CD4-positive, alpha-beta T cell treated with Interleukin-21 for 1 hour (primary cell): ENCODE data around the gene SLC25A42.

ENCODE experiments used
- DNase-seq: peaks from one replicate; pipeline ENCODE4 v3.0.0-alpha.2; 2020

SLC25A42 gene

GRCh38 chr19:19051478-19052213, 12.1 kb upstream of the SLC25A42 start:
- DNase-seq: no peak

GRCh38 chr19:19052921-19053320, 10.9 kb upstream of the SLC25A42 start:
- no peak for DNase-seq

DNA sequence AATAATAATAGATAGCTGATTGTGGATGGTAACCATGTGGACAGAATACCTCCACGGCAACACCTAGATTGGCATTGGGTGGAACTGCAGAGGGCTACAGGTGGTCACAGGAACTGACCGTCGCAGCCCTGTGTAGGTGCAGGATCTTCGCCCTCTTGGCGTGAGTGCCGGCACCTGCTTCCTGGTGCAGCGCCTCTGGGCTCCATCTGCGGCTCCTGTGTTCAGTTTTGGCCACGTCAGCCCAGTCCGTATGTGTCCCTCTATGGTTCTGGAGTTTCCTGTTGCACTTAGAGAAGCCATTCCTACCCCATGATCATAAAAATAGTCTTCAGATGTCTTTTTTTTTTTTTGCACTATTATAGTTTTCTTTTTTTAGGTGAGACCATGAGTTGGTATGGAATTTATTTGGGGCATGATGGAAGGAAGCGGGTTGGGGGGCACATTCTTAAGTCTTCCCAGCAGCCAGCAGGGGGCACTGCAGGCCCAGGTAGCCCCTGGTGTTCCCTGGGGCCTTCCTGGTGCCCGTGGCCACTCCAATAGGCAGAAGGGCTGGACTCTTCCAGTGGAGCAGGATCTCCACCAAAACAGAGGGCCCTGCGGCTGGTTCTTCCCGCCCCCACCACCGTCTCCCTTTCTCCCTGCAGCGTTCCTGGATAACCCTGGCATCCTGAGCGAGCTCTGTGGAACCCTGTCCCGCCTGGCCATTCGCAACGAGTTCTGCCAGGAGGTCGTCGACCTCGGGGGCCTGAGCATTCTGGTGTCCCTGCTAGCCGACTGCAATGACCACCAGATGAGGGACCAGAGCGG, 10.1 kb upstream of the SLC25A42 start:
- peak; percentile 61 for DNase-seq

- no peak for DNase-seq
Measured at GRCh38 chr19:19054315-19054938, 9.4 kb upstream of the SLC25A42 start.

- no peak for DNase-seq
Measured at GRCh38 chr19:19054939-19055440, 8.8 kb upstream of the SLC25A42 start.

- DNase-seq: no peak
Measured at GRCh38 chr19:19055701-19056100, 8.1 kb upstream of the SLC25A42 start.

- DNase-seq: no peak
Measured at GRCh38 chr19:19056636-19057275, 7.0 kb upstream of the SLC25A42 start.

- DNase-seq: no peak
Measured at GRCh38 chr19:19057317-19057716, 6.5 kb upstream of the SLC25A42 start.

GRCh38 chr19:19057720-19058119, 6.1 kb upstream of the SLC25A42 start:
- no peak for DNase-seq

- no peak for DNase-seq
Measured at GRCh38 chr19:19059018-19059836, 4.6 kb upstream of the SLC25A42 start.

DNA sequence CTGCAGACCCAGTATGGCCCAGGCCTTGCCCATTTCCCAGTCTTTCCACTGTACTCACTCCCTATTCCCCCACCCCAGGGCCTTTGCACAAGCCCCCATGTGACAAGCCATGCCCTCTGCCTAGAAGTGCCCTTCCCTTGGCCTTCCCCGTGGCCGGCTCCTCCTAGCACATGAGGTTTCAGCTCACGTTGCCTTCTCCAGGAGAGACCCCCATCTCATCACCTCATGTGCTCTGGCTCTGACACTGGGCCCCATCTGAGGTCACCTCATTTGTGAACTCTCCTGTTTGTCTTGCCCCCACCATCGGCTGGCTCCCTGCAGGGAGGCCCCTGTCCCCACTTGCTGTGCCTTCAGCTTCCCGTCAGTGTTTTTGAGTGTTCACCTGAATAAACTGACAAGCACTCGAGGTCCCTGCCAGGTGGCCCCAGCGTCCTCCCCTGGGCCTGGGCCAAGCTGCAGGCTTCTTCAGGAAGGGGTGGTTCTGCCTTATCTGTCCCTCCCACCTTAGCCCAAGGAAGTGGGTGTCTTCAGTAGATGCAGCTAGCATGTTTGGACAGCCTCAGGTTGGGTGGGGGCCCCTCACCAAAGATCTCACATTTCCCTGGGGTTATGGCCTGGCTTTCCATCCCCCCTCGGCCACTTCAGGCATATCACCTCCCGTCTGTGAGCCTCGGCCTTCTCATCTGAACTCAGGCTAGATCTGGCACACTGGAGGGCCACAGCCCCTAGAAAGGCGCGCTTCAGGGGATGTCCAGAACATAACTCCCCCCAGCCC, 3.8 kb upstream of the SLC25A42 start:
- DNase-seq: no peak

DNA sequence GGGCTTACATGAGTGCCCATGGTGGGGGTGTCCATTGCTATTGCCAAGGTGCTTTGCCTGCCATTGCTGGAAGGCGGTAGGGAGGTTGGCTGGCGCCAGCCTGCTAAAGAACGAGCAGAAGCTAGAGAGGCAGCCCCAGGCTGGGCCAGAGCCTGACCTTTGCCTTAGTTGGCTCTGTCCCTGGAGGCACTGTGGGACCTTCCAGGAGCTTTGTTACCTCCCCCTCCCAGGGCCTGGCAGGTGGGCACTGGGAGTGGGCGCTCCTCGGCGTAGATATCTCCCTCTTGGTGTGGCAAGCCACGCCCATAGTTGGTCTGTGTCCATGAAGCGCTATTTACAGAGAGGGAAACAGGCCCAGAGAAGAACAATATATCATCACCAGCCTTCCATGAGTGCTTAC, 2.3 kb upstream of the SLC25A42 start:
- DNase-seq: no peak

- no peak for DNase-seq
Measured at GRCh38 chr19:19062454-19063182, 1.2 kb upstream of the SLC25A42 start.

DNA sequence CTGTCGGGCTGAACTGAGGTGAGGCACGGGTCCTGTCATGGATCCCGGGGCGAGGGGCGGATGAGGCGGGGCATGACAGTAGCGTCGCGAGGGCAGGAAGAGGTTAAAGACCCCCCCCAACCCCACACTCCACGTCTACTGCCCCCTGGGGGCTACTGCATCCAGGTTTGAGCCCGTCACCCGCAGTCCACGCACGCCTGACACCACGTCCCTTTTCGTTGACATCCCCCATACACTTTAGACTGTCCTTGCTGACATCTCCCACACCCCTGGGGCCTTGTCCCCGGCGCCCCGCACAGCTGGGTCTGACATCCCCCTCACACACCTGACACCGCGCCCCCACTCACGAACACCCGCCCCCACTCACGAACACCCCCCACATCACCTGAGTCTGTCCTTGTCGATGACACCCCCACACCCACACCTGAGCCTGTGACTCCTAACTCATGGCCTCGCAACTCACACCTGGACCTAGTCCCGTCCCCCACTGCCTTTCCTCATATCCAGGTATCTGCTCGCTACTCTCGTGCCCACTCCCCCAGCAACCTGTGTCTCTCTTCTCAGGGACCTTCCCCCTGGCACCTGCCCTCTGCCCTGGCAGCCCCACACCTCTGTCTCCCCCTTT, 416 bp downstream of the SLC25A42 start:
- no peak for DNase-seq

DNA sequence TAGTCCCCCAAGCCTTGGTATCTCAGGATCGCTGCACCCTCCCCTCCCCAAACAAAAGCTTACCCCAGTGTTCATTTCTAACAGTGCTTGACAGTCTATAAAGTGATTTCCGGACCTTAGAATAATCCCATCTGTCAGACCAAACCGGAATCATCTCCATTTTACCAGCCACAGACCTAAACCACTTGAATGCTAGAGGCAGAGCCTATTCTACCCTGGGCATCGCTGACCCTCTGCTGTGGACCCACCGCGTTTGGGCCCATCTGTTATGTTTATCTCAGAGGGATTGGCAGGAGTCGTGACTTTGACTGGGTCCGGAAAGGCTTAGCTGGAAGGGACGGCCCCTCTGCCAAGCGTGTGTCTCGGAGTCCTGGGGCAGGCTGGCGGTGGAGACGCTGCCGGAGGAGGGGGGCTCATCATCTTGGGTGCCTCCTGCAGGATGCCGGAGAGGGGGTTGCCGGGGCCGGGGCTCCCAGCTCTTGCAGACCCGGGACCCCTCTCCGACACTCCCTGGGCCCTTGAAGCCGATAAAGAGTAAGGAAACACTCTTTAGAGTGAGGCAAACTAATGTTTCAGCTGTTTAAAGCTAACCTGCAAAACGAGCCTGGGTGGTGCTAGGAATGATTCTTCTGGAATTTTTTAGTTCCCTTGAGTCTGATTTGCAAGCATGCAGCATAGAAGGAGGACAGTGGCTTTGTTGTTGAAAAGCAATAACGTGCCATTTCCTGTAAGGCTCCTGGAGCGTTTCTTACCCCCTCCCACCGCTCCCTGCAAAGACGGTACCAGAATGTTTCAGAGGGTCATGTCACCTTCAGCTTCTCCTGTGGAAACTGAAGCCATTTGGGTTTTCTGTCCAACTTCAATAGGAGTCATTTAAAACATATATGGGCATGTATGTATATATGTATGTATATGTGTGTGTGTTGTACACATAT, 1.3 kb downstream of the SLC25A42 start:
- peak; percentile 31 for DNase-seq

DNA sequence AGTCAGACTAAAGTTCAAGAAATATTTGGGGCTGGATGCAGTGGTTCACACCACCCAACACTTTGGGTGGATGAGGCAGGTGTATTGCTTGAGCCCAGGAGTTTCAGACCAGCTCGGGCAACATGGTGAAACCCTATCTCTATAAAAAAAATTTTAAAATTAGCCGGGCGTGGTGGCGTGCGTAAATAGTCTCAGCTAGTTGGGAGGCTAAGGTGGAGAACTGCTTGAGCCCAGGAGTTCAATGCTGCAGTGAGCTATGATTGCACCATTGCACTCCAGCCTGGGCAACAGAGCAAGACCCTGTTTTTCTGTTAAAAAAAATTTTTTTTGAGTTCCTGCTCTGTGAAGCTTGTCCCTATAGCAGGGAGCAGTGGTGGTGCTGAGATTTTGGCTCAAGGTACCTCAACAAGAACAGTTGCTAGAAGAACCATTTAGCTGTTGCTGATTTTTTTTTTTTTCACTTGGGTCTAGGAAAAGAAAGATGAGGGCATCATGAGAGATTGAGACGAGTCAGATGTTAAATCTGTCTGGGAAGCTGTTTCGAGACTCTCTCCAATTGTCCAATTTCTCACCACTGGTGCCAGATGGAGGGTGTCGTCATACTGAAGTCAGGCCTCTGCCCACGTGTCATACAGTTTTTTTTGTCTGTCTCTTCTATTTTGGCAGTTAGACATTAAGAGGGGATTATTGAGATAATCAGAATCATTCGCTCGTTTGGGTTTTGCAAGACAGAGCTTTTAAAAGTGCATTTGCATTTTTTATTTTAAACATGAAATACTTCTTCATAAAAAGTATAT, 3.7 kb downstream of the SLC25A42 start:
- DNase-seq: no peak

DNA sequence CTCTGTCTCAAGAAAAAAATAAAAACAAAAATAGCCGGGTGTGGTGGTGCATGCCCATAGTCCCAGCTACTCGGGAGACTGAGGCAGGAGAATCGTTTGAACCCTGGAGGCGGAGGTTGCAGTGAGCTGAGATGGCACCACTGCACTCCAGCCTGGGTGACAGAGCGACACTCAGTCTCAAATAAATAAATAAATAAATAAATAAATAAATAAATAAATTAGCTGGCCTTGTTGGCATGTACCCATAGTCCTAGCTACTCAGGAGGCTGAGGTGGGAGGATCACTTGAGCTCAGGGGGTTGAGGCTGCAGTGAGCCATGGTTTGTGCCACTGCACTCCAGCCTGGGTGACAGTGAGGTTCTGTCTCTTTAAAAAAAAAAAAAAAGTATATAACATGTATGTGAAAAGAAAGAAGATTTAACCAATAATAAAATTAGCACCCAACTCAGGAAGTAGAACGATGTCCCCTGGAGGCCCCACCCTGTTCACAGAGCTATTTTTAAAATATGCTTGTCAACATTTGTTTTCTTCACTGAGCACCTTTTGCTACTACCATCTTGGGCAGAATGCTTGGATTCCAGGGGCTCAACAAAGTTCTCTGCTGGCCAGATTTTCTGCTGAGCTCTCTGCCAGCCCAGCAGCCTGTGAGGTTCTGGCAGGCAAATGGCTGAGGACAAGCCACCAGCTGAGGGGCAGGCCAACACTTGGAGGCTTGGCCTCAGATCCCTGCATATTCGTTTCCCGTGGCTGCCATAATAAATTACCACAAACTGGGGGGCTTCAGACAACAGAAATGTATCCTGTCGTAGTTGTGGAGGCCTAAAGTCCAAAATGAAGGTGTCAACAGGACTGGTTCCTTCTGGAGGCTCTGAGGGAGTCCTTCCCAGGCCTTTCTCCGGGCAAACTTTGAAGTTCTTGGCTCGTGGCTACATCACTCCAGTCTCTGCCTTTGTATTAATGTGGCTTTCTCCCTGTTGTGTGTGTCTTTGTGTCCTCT, 5.2 kb downstream of the SLC25A42 start:
- peak; percentile 40 for DNase-seq
